GM21390 (cell line): ENCODE results near the gene ZNF24.

Source experiments
- ATAC-seq: cut with Tn5 transposase; IDR thresholded peaks from one replicate; pipeline ENCODE4 v1.9.1; 2021; ENCODE audit not compliant: unreplicated experiment

The ZNF24 gene

DNA sequence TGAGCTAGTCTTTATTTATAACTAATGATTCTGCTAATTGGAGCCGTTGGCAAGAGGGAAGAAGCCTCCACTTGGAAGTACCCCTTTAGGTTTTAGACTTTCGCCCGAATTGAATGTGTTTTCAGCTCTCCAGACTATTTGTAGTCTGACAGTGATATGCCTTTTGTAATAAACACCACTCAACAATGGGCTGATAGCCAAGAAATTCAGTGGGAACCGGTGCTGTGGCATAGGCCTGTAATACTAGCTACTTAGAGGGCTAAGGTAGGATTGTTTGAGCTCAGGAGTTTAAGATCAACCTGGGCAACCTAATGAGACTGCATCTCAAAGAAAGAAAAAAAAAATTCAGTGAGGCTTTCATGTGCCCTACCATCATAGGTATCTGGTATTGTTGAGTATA, 40.6 kb downstream of the ZNF24 start:
- no peak for ATAC-seq

DNA sequence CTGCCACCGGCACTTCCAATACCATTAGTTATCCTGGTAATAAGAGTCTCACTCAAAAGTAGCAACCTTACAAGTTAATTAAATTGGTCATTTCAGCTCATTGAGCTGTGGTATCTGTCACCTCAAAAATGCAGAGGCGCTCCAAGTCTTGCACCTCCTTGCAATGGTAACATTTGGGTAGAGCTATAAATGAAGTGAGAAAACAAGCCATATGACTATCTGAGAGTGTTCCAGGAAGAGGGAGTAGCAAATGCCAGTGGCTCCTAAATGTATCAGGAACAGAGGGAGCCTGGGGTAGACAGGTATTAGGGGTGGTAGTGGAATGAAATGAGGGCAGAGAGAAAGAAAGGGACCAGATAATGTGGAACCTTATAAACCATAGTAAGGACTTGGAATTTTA, 48.2 kb downstream of the ZNF24 start:
- ATAC-seq, result no peak

DNA sequence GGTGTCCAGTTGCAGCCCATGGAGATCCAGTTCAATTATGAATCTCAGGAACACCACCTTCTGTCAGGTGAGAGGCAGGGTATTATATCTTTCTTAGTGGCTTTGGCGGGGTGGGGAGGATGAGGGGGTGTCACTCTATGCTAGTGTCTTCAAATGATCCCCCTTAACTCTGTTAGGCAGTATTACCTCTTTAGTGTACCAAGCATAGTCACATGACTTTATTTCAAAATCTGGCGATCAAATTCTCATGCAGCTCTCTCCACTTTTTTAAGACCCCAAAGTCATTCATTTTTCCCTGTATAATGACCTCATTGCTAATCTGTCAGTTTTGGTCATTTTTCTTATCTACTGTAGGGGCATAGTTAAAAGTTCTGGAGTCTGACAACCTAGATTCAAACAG, 53.1 kb downstream of the ZNF24 start:
- no peak for ATAC-seq

DNA sequence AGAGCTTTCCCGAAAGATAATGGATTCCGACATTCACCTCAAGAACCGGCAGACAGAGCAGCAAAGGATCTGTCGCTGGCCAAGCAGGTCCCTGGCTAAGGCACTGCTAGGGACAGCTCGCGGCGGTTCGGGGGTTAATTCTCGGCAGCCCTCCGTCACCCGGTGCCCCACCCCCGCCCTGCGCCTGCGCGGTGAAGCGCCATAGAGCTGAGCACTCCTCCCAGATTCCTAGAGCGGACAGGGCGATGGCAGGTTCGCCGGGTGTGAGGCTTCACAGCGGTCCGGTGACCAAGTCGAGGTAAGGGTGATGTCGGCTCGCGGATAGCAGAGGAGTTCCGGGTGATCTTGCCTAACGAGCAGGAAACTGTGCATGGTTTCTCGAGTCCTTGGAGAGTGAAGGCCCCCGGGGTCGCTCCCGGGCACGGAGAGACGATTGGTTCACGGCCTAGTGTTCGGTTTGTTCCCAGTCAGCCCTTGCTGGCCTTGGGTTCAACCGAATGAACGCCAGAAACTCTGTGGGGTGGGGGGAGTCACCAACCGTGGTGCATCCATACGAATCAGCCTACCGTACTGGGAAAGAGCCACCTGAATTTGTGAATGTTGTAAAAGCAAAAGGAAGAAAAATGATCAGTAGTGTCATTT, 54.0 kb downstream of the ZNF24 start, which contains the start of gene ZSCAN30:
ZSCAN30 (minus strand) TSS at position 136 of the 642 bp plus-strand sequence. CDS start 25,877 bp downstream, outside the sequence.
- peak; percentile 91 for ATAC-seq

DNA sequence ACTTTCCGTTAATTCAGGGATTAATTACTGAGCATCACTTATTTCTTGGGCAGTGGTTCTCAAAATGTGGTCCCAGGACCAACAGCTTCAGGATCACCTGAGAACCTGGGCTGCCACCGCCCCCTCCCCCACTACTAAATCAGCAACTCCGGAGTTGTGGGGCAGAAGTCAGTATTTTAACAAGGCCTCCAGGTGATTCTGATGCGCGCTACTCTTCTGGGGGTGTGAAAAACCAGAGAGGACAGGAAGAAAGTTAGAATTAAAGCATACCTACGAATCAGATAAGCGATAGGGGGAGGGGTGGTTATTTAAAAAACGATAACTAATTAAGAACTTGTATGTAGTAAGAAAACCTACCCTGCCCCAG, 54.5 kb downstream of the ZNF24 start:
- peak; percentile 50 for ATAC-seq

DNA sequence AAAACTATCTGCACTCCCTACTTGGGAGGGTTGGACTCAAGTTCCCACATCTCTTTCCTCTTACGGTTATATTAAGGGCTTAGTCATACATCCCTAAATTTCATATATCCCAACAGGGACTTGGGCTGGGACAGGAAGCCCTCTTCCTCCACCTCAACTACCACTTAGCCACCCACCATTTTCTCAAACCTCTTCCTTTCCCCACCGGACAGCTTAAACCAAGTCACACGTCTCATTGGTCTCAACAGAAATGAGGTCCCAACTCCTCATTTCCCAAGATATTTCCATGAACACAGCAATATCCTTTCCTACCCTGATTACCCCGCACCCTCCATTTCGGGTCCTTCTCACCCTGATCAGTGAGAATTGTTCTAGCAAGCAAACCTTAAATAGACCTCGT, 54.9 kb downstream of the ZNF24 start:
- ATAC-seq, result no peak

DNA sequence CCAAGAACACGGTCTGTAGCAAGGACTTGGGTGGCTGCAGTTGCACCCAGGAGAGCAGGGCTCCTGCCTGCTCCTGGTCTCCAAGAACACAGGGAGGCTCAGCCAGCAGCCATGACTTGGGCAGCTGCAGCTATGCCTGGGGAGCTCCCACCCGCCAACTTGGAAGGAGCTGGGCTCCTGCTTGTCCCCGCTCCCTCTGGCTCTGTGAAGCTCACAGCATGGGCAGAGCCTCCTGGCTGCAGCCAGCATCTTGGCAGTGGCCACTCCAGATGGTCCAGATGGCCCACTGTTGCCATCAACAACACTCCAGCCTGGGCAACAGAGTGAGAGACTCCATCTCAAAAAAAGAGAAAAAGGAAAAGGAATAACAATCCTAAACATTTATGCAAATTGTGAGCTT, 59.4 kb downstream of the ZNF24 start:
- ATAC-seq, result no peak

DNA sequence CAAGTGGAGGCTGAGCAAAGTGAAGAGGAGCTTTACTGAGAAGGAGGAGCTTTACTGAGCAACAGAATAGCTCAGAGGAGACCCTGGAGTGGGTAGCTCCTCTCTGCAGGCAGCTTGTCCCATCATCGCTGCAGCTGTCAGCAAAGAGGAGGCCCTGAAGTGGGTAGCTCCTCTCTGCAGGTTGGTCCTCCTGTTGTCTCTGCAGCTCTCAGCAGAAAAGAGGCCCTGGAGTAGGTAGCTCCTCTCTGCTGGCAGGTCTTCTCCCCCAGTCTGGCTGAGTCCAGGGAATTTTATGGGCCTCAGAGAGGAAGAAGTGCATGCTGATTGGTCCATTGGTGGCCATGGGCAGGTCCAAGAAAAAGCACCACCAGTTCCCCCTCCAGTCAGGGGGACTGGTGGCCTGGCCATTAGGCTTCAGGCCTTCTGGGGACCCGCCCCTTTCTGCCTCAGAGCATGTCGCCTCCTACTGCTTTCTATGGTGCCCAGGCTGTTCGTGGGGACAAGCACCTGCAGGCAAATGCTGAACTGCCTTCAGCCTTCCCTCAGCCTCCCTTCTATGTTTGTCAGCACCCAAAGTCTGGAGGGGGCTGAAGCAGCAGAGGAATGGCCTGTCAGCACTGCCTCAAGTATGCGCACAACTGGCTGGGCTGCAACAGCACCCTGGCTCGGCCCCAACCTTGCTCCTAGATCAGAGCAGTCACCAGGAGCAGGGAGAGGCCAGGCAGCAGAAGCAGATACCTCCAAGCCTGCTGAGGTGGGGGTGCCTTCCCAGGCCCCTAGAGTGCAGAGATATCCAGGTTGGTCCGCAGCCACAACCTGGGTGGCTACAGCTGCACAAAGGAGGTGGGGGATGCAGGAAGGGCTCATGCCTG, 60.1 kb downstream of the ZNF24 start:
- ATAC-seq, result no peak

DNA sequence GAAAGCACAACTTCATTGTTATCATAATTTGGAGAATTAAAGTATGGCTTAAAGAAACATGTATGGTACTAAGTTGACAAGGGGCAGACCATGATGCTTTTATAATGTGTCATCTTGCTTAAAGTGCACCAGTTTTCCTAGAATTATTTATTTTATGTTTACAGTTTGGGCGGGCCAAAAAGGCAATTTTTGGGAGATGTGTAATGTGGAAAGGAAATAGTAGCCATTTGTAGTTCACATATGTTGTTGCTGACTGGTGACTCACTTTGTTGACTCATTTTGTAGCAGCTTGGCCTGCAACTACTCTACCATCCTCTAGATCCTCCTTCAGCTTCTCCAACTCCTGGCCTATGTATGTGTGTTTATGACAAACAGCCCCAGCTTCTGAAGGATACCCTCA, 61.9 kb downstream of the ZNF24 start:
- ATAC-seq, result no peak
